ENCODE measurements around the gene MCF2L2.

GRCh38 chr3:183443395-183444385 is 15.3 kb upstream of the MCF2L2 start:
- TF ChIP-seq SUZ12 (IDR thresholded peaks at IDR 0.05) (no peak), PKNOX1 (IDR thresholded peaks at IDR 0.05) (no peak), ELF4 (IDR thresholded peaks at IDR 0.05) (no peak), FOXM1 (IDR thresholded peaks at IDR 0.05; ENCODE audit: borderline replicate concordance) (no peak), FOXK2 (IDR thresholded peaks at IDR 0.05) (no peak), FOXA1 (IDR thresholded peaks at IDR 0.05) (no peak), TARDBP (IDR thresholded peaks at IDR 0.05) (no peak)

Data from HEK293T (cell line).